SK-N-SH (cell line): ENCODE measurements around the gene ASIC2. TPM values are rescaled to one million over a fixed set of nuclear protein-coding genes. Genes with fewer than 3 reads are reported as not detected.

Experiments used
- CTCF ChIA-PET: fragments of 300-600, 350-600 bp; formaldehyde crosslinking; extraction: SDS; loops from one replicate; lab custom pipeline; 2021; lab: Yijun Ruan, JAX
- POLR2A ChIA-PET: fragments of 350-600 bp; sonication (Branson Sonifier 250); formaldehyde crosslinking; extraction: SDS; loops from one replicate; lab custom pipeline; 2020; ENCODE audit warnings: antibody characterized with exemption, inconsistent platforms; lab: Yijun Ruan, JAX
- DNase-seq: peaks from one replicate; pipeline ENCODE4 v3.0.0; 2012
- H2AFZ ChIP-seq: fragments of 200-600 bp; sonication (generic); 2 replicates; pipeline ENCODE4 v1.8.1; 2016; ENCODE audit warnings: antibody characterized with exemption, mild to moderate bottlenecking, low read depth
- H3F3A ChIP-seq: fragments of 200-600 bp; sonication (generic); replicated peaks from 2 replicates; pipeline ENCODE3; 2016; ENCODE audit warnings: antibody characterized with exemption, mild to moderate bottlenecking; ENCODE audit not compliant: insufficient read depth
- H3K27ac ChIP-seq, 2 experiments: fragments of 200-500 bp in 1 of 2; fragments of 200-600 bp in 1 of 2; sonication (Bioruptor generic) in 1 of 2; sonication (generic), shearing (Covaris generic) in 1 of 2; 2 replicates each; pipeline versions ENCODE4 v1.5.1 to v1.6.1; 2014 to 2016; ENCODE audit warnings: low read depth in 2 of 2, inconsistent platforms in 1 of 2, low read length in 1 of 2, mild to moderate bottlenecking in 1 of 2, mixed read lengths in 1 of 2
- H3K27me3 ChIP-seq: fragments of 200-600 bp; sonication (generic), shearing (Covaris generic); 2 replicates; pipeline ENCODE4 v1.6.1; 2016; ENCODE audit warnings: mixed run types; ENCODE audit not compliant: insufficient read depth
- H3K36me3 ChIP-seq, 2 experiments: fragments of 200-500 bp in 1 of 2; fragments of 200-600 bp in 1 of 2; sonication (Bioruptor generic) in 1 of 2; sonication (generic) in 1 of 2; replicated peaks in 1 of 2; 2 replicates each; pipeline versions ENCODE3 to v1.5.1; 2014 to 2016; ENCODE audit warnings: low read length in 1 of 2, mild to moderate bottlenecking in 1 of 2; ENCODE audit not compliant: insufficient read depth in 2 of 2, control insufficient read depth in 1 of 2
- H3K4me1 ChIP-seq, 2 experiments: fragments of 200-500 bp in 1 of 2; fragments of 200-600 bp in 1 of 2; sonication (Bioruptor generic) in 1 of 2; sonication (generic), shearing (Covaris generic) in 1 of 2; 2 replicates each; pipeline versions ENCODE4 v1.5.1 to v1.6.1; 2014 to 2016; ENCODE audit warnings: low read depth in 1 of 2, low read length in 1 of 2, mixed run types in 1 of 2; ENCODE audit not compliant: insufficient read depth in 2 of 2, control insufficient read depth in 1 of 2
- H3K4me2 ChIP-seq: fragments of 200-600 bp; sonication (generic), shearing (Covaris generic); 2 replicates; pipeline ENCODE4 v1.6.1; 2017; ENCODE audit warnings: mixed run types
- H3K4me3 ChIP-seq, 2 experiments: fragments of 200-500 bp in 1 of 2; fragments of 200-600 bp in 1 of 2; sonication (Bioruptor generic) in 1 of 2; sonication (generic), shearing (Covaris generic) in 1 of 2; 2 replicates each; pipeline versions ENCODE4 v1.5.1 to v1.8.1; 2014 to 2016; ENCODE audit warnings: low read depth in 2 of 2, inconsistent platforms in 1 of 2, low read length in 1 of 2, mild to moderate bottlenecking in 1 of 2, mixed read lengths in 1 of 2, moderate library complexity in 1 of 2
- H3K79me2 ChIP-seq: fragments of 200-600 bp; sonication (generic); 2 replicates; pipeline ENCODE4 v1.8.1; 2017; ENCODE audit warnings: mild to moderate bottlenecking; ENCODE audit not compliant: insufficient read depth
- H3K9ac ChIP-seq: fragments of 200-600 bp; sonication (generic); 2 replicates; pipeline ENCODE4 v1.6.1; 2017; ENCODE audit warnings: mixed run types
- H3K9me2 ChIP-seq: fragments of 200-600 bp; sonication (generic); 2 replicates; pipeline ENCODE4 v1.6.1; 2017; ENCODE audit warnings: mixed run types
- H3K9me3 ChIP-seq: fragments of 200-600 bp; sonication (generic); 2 replicates; pipeline ENCODE4 v1.6.1; 2017; ENCODE audit warnings: mixed run types, mild to moderate bottlenecking, moderate library complexity
- H4K20me1 ChIP-seq: fragments of 200-600 bp; sonication (generic); 2 replicates; pipeline ENCODE4 v1.6.1; 2017; ENCODE audit warnings: mild to moderate bottlenecking, mixed run types; ENCODE audit not compliant: insufficient read depth
- CHD2 ChIP-seq: fragments of 150-350 bp; IDR thresholded peaks from 2 replicates; pipeline ENCODE4 v1.6.1; 2018; ENCODE audit warnings: low read length; ENCODE audit not compliant: partially characterized antibody
- CTCF ChIP-seq: fragments of 200-600 bp; sonication (generic); IDR thresholded peaks from 2 replicates; pipeline ENCODE4 v1.6.1; 2017; ENCODE audit warnings: antibody characterized with exemption, mild to moderate bottlenecking, moderate library complexity
- ELF1 ChIP-seq: IDR thresholded peaks from 2 replicates; pipeline ENCODE4 v1.4.0; 2012
- EP300 ChIP-seq, 2 experiments: IDR thresholded peaks; 2 replicates each; pipeline versions ENCODE4 v1.4.0 to v1.6.1; 2012; ENCODE audit warnings: borderline replicate concordance in 1 of 2, low read depth in 1 of 2, low read length in 1 of 2
- EZH2phosphoT487 ChIP-seq: fragments of 200-600 bp; sonication (generic); IDR thresholded peaks from 2 replicates; pipeline ENCODE4 v1.6.1; 2017; ENCODE audit warnings: low read depth, mixed run types, mild to moderate bottlenecking, antibody characterized with exemption, moderate library complexity, borderline replicate concordance
- FOSL2 ChIP-seq: IDR thresholded peaks from 2 replicates; pipeline ENCODE4 v1.4.0; 2012; ENCODE audit warnings: low read depth, mild to moderate bottlenecking, moderate library complexity, borderline replicate concordance
- GATA2 ChIP-seq: sonication (generic); formaldehyde crosslinking; IDR thresholded peaks from 2 replicates; pipeline ENCODE4 v1.5.0; 2020; ENCODE audit warnings: mild to moderate bottlenecking, missing genetic modification reagents
- JUND ChIP-seq: IDR thresholded peaks from 2 replicates; pipeline ENCODE4 v1.4.0; 2012
- MAX ChIP-seq: IDR thresholded peaks from 2 replicates; pipeline ENCODE4 v1.4.0; 2012; ENCODE audit warnings: low read depth
- MEF2A ChIP-seq: IDR thresholded peaks from 2 replicates; pipeline ENCODE4 v1.4.0; 2012; ENCODE audit warnings: low read depth, borderline replicate concordance
- NFIC ChIP-seq: IDR thresholded peaks from 2 replicates; pipeline ENCODE4 v1.4.0; 2012; ENCODE audit warnings: borderline replicate concordance
- REST ChIP-seq: IDR thresholded peaks from 2 replicates; pipeline ENCODE4 v1.6.1; 2012; ENCODE audit warnings: mild to moderate bottlenecking, low read depth, low read length, moderate library complexity
- SIN3A ChIP-seq: IDR thresholded peaks from 2 replicates; pipeline ENCODE4 v1.6.1; 2012; ENCODE audit warnings: low read depth, mild to moderate bottlenecking, low read length, moderate library complexity, borderline replicate concordance
- SMC3 ChIP-seq: IDR thresholded peaks from 2 replicates; pipeline ENCODE4 v1.6.1; 2012; ENCODE audit warnings: low read depth, low read length, improper control_type of control experiment
- TEAD4 ChIP-seq: IDR thresholded peaks from 2 replicates; pipeline ENCODE4 v1.4.0; 2012; ENCODE audit warnings: mild to moderate bottlenecking, borderline replicate concordance; ENCODE audit not compliant: insufficient read depth
- USF1 ChIP-seq: IDR thresholded peaks from 2 replicates; pipeline ENCODE4 v1.4.0; 2012; ENCODE audit warnings: low read depth, borderline replicate concordance
- YY1 ChIP-seq: IDR thresholded peaks from 2 replicates; pipeline ENCODE4 v1.4.0; 2012; ENCODE audit warnings: low read depth, mild to moderate bottlenecking
- WGBS: methylation state at CpG from one replicate; pipeline ENCODE4 v1.1.6; 2017; ENCODE audit warnings: low lambda C conversion rate; 5-methylcytosine and 5-hydroxymethylcytosine counted together
- polyA plus RNA-seq, 3 experiments: library from polyadenylated mRNA; depleted of rRNA; stranded (reverse); fragments of >200 nt; gene quantifications; 2 replicates each; pipeline ENCODE4 v1.2.3, GENCODE V29; 2012

Gene ASIC2
- polyA plus RNA-seq, 1 of the 3 experiments (the other 2 are of a cell fraction) = 0.08 TPM

- WGBS = 19% methylated on average over 2 of the region's 2 CpGs
Measured at GRCh38 chr17:33144837-33145236, 148.3 kb downstream of the ASIC2 start.

GRCh38 chr17:33142705-33143299 lies 150.3 kb downstream of the ASIC2 start:
- WGBS = 23% methylated on average over 3 of the region's 3 CpGs
- CTCF ChIA-PET = interaction anchor here (1.0 kb wide), 1 partner anchor 31 kb away, joined by 3 read pairs; no protein-coding TSS in a partner anchor

More at GRCh38 chr17:33144837-33145236, 148.3 kb downstream of the ASIC2 start:
- DNase-seq = no peak
- Histone ChIP-seq H3K79me2 (no peaks in the 10 kb centered on the region), H3K4me2 (no peak overlapping the region), H3K9me2 (no peaks in the 10 kb centered on the region), H3K4me1 (no peaks in the 10 kb centered on the region), H3K9me3 (no peaks in the 10 kb centered on the region), H2AFZ (no peak overlapping the region), H3K4me3 (no peak overlapping the region), H3K27me3 (no peaks in the 10 kb centered on the region; the same call in 1 of the 2 replicates), H3K27ac (no peak overlapping the region), H3K9ac (no peak overlapping the region), H3K36me3 (no peaks in the 10 kb centered on the region), H3F3A (no peaks in the 10 kb centered on the region), H4K20me1 (no peaks in the 10 kb centered on the region)
- ChIA-PET POLR2A (no interaction called here), CTCF (no interaction called here)
- no peak for TF ChIP-seq MAX
- TF ChIP-seq YY1 = no peak
- no peak for TF ChIP-seq TEAD4
- no peak for TF ChIP-seq CHD2
- TF ChIP-seq ELF1 = no peak
- no peak for TF ChIP-seq USF1
- TF ChIP-seq EP300 (IDR thresholded peaks at IDR 0.05; ENCODE audit: borderline replicate concordance in 1 of 2, low read depth in 1 of 2, low read length in 1 of 2) = no peak
- no peak for TF ChIP-seq CTCF
- no peak for TF ChIP-seq SIN3A
- TF ChIP-seq FOSL2 = no peak
- no peak for TF ChIP-seq NFIC
- no peak for TF ChIP-seq GATA2 (CRISPR knock-in tag)
- TF ChIP-seq SMC3 = no peak
- no peak for TF ChIP-seq JUND
- no peak for TF ChIP-seq MEF2A
- no peak for TF ChIP-seq EZH2phosphoT487

More at GRCh38 chr17:33142705-33143299, 150.3 kb downstream of the ASIC2 start:
- Histone ChIP-seq H4K20me1 (no peaks in the 10 kb centered on the region), H3F3A (no peaks in the 10 kb centered on the region), H3K9me2 (no peaks in the 10 kb centered on the region), H3K27ac (no peak overlapping the region), H3K4me1 (no peaks in the 10 kb centered on the region), H3K9ac (no peak overlapping the region), H3K4me3 (no peak overlapping the region), H3K79me2 (no peaks in the 10 kb centered on the region), H3K9me3 (no peaks in the 10 kb centered on the region), H3K36me3 (no peaks in the 10 kb centered on the region), H3K27me3 (no peaks in the 10 kb centered on the region; the same call in 1 of the 2 replicates), H3K4me2 (no peak overlapping the region), H2AFZ (no peak overlapping the region)
- POLR2A ChIA-PET = no interaction called here
- no peak for DNase-seq
- TF ChIP-seq REST (peak; percentile 95), JUND (no peak)
